ENCODE measurements around the gene MATN4.
A peak's percentile ranks its signal among the peaks of the same experiment; 100 is the strongest.

The MATN4 gene

GRCh38 chr20:45313065-45313695 is 5.1 kb upstream of the MATN4 start:
- no peak for DNase-seq

- no peak for DNase-seq
These were observed 4.1 kb upstream of the MATN4 start for GRCh38 chr20:45312241-45312640.

GRCh38 chr20:45311589-45312211 is 3.6 kb upstream of the MATN4 start:
- DNase-seq, result peak; percentile 49

GRCh38 chr20:45309075-45309474 is 976 bp upstream of the MATN4 start:
- no peak for DNase-seq

GRCh38 chr20:45307076-45307640 is 941 bp downstream of the MATN4 start:
- DNase-seq, result no peak

- DNase-seq, result no peak
These were observed 1.6 kb downstream of the MATN4 start, which contains the start of gene RBPJL for GRCh38 chr20:45306431-45306982. RBPJL (plus strand) TSS chr20:45306840; CDS start chr20:45306923, 83 bp downstream.

GRCh38 chr20:45305262-45305661 is 2.8 kb downstream of the MATN4 start:
- DNase-seq, result no peak

- DNase-seq, result no peak
These were observed 3.6 kb downstream of the MATN4 start for GRCh38 chr20:45304464-45304999.

GRCh38 chr20:45303586-45304463 is 4.3 kb downstream of the MATN4 start:
- peak; percentile 23 for DNase-seq

- DNase-seq, result no peak
These were observed 6.3 kb downstream of the MATN4 start for GRCh38 chr20:45301824-45302271.

GRCh38 chr20:45300961-45301360 is 7.1 kb downstream of the MATN4 start:
- DNase-seq, result peak; percentile 34

GRCh38 chr20:45299786-45300185 is 8.3 kb downstream of the MATN4 start:
- no peak for DNase-seq

GRCh38 chr20:45297786-45298497 is 10.2 kb downstream of the MATN4 start:
- no peak for DNase-seq

- DNase-seq, result no peak
These were observed 13.4 kb downstream of the MATN4 start for GRCh38 chr20:45294659-45295058.

GRCh38 chr20:45294003-45294368 is 14.1 kb downstream of the MATN4 start:
- no peak for DNase-seq

GRCh38 chr20:45293041-45294002 is 14.8 kb downstream of the MATN4 start:
- DNase-seq, result peak; percentile 70

- no peak for DNase-seq
These were observed 15.8 kb downstream of the MATN4 start for GRCh38 chr20:45292343-45292742.

- no peak for DNase-seq
These were observed 16.6 kb downstream of the MATN4 start for GRCh38 chr20:45291526-45291925.

GRCh38 chr20:45290677-45291355 is 17.3 kb downstream of the MATN4 start:
- peak; percentile 66 for DNase-seq
